H9 (cell line): ENCODE results near the gene TBC1D22A. TPM values are rescaled to one million over a fixed set of nuclear protein-coding genes. Genes with fewer than 3 reads are reported as not detected.

Experiments used
- DNase-seq: peaks from one replicate; pipeline ENCODE4 v3.0.0-alpha.2; 2017
- H2AFZ ChIP-seq: one replicate; pipeline ENCODE4 v1.6.1; 2013; ENCODE audit warnings: mild to moderate bottlenecking, low read length, control low read depth, moderate library complexity
- H2AK5ac ChIP-seq: 2 replicates; pipeline ENCODE4 v1.6.1; 2013; ENCODE audit warnings: low read length, control low read depth, mixed read lengths; ENCODE audit not compliant: insufficient read length
- H2BK120ac ChIP-seq: one replicate; pipeline ENCODE4 v1.6.1; 2013; ENCODE audit warnings: low read depth, mild to moderate bottlenecking, low read length, control low read depth, inconsistent platforms; ENCODE audit not compliant: poor library complexity, severe bottlenecking
- H2BK12ac ChIP-seq: 2 replicates; pipeline ENCODE4 v1.6.1; 2013; ENCODE audit warnings: low read length, control low read depth, mixed read lengths, low read depth; ENCODE audit not compliant: insufficient read length
- H2BK15ac ChIP-seq: 2 replicates; pipeline ENCODE4 v1.6.1; 2013; ENCODE audit warnings: low read depth, low read length, control low read depth
- H2BK20ac ChIP-seq: one replicate; pipeline ENCODE4 v1.6.1; 2013; ENCODE audit warnings: low read depth, mild to moderate bottlenecking, low read length, control low read depth, inconsistent platforms; ENCODE audit not compliant: poor library complexity, severe bottlenecking
- H2BK5ac ChIP-seq: 2 replicates; pipeline ENCODE4 v1.6.1; 2013; ENCODE audit warnings: low read length, control low read depth, mixed read lengths; ENCODE audit not compliant: insufficient read length
- H3K14ac ChIP-seq: 2 replicates; pipeline ENCODE4 v1.6.1; 2013; ENCODE audit warnings: low read length, control low read depth; ENCODE audit not compliant: insufficient read depth
- H3K18ac ChIP-seq: 2 replicates; pipeline ENCODE4 v1.6.1; 2013; ENCODE audit warnings: low read depth, mild to moderate bottlenecking, mixed read lengths, low read length, control low read depth; ENCODE audit not compliant: insufficient read length
- H3K23ac ChIP-seq: 2 replicates; pipeline ENCODE4 v1.6.1; 2013; ENCODE audit warnings: low read length, control low read depth, mixed read lengths, low read depth; ENCODE audit not compliant: insufficient read length
- H3K23me2 ChIP-seq: 2 replicates; pipeline ENCODE4 v1.6.1; 2013; ENCODE audit warnings: low read depth, mild to moderate bottlenecking, mixed read lengths, low read length, control low read depth; ENCODE audit not compliant: insufficient read length, poor library complexity, severe bottlenecking
- H3K27ac ChIP-seq: 2 replicates; pipeline ENCODE4 v1.5.1; 2013; ENCODE audit warnings: low read length, control low read depth, mixed read lengths, low read depth; ENCODE audit not compliant: insufficient read length
- H3K27me3 ChIP-seq: 2 replicates; pipeline ENCODE4 v1.6.1; 2013; ENCODE audit warnings: low read length, control low read depth, inconsistent platforms; ENCODE audit not compliant: insufficient read depth
- H3K4ac ChIP-seq: 2 replicates; pipeline ENCODE4 v1.6.1; 2013; ENCODE audit warnings: low read depth, mild to moderate bottlenecking, control low read depth, inconsistent platforms, low read length, moderate library complexity
- H3K4me1 ChIP-seq: 2 replicates; pipeline ENCODE4 v1.6.1; 2013; ENCODE audit warnings: low read length, control low read depth, inconsistent platforms; ENCODE audit not compliant: insufficient read depth
- H3K4me2 ChIP-seq: 2 replicates; pipeline ENCODE4 v1.6.1; 2013; ENCODE audit warnings: low read length, control low read depth, mixed read lengths; ENCODE audit not compliant: insufficient read length, insufficient read depth
- H3K56ac ChIP-seq: 2 replicates; pipeline ENCODE4 v1.6.1; 2013; ENCODE audit warnings: low read depth, mild to moderate bottlenecking, mixed read lengths, low read length, control low read depth; ENCODE audit not compliant: insufficient read length
- H3K79me1 ChIP-seq: 2 replicates; pipeline ENCODE4 v1.6.1; 2013; ENCODE audit warnings: low read depth, mild to moderate bottlenecking, moderate library complexity, low read length, control low read depth, inconsistent platforms; ENCODE audit not compliant: insufficient read depth, poor library complexity, severe bottlenecking
- H3K79me2 ChIP-seq: 2 replicates; pipeline ENCODE4 v1.6.1; 2013; ENCODE audit warnings: low read length, control low read depth, inconsistent platforms; ENCODE audit not compliant: insufficient read depth
- H3K9ac ChIP-seq: 2 replicates; pipeline ENCODE4 v1.6.1; 2013; ENCODE audit warnings: low read length, control low read depth, mixed read lengths; ENCODE audit not compliant: insufficient read length; ENCODE audit errors: extremely low read depth
- H3K9me3 ChIP-seq: one replicate; pipeline ENCODE4 v1.6.1; 2013; ENCODE audit warnings: low read depth, low read length, inconsistent platforms; ENCODE audit not compliant: control insufficient read depth
- H3T11ph ChIP-seq: one replicate; pipeline ENCODE4 v1.6.1; 2013; ENCODE audit warnings: mild to moderate bottlenecking, low read length, control low read depth, inconsistent platforms
- H4K20me1 ChIP-seq: one replicate; pipeline ENCODE4 v1.6.1; 2013; ENCODE audit not compliant: control insufficient read depth, insufficient read length, insufficient read depth
- H4K5ac ChIP-seq: 2 replicates; pipeline ENCODE4 v1.6.1; 2013; ENCODE audit warnings: low read depth, mild to moderate bottlenecking, mixed read lengths, low read length, control low read depth; ENCODE audit not compliant: insufficient read length
- H4K8ac ChIP-seq: replicated peaks from 2 replicates; pipeline ENCODE4 v1.6.1; 2013; ENCODE audit warnings: low read length, control low read depth, mixed read lengths, low read depth; ENCODE audit not compliant: insufficient read length
- H4K91ac ChIP-seq: 2 replicates; pipeline ENCODE4 v1.6.1; 2013; ENCODE audit warnings: low read depth, mild to moderate bottlenecking, moderate library complexity, mixed read lengths, low read length, control low read depth; ENCODE audit not compliant: insufficient read length
- H3K27ac Mint-ChIP-seq, 3 experiments: 2 replicates in 2 of 3; 3 replicates in 1 of 3; pipeline ENCODE4 v1.8.0; 2020 to 2021; ENCODE audit warnings: mixed read lengths in 3 of 3, mild to moderate bottlenecking in 1 of 3, moderate library complexity in 1 of 3
- H3K27me3 Mint-ChIP-seq: 2 replicates; pipeline ENCODE4 v1.8.0; 2021; ENCODE audit warnings: low read depth, mild to moderate bottlenecking, moderate library complexity, mixed read lengths
- H3K36me3 Mint-ChIP-seq, 3 experiments: 2 replicates in 2 of 3; 3 replicates in 1 of 3; pipeline ENCODE4 v1.8.0; 2020 to 2021; ENCODE audit warnings: low read depth in 3 of 3, mixed read lengths in 3 of 3; ENCODE audit not compliant: insufficient read depth in 1 of 3
- H3K4me1 Mint-ChIP-seq, 2 experiments: 2 replicates each; pipeline ENCODE4 v1.8.0; 2020; ENCODE audit warnings: mixed read lengths in 2 of 2
- H3K4me3 Mint-ChIP-seq, 2 experiments: 2 replicates in 1 of 2; 3 replicates in 1 of 2; pipeline ENCODE4 v1.8.0; 2020 to 2021; ENCODE audit warnings: mild to moderate bottlenecking in 2 of 2, mixed read lengths in 2 of 2, moderate library complexity in 1 of 2
- H3K9me3 Mint-ChIP-seq, 2 experiments: 2 replicates in 1 of 2; 3 replicates in 1 of 2; pipeline ENCODE4 v1.8.0; 2020; ENCODE audit warnings: mild to moderate bottlenecking in 2 of 2, mixed read lengths in 2 of 2, moderate library complexity in 1 of 2
- CTCF ChIP-seq: fragments of 200-600 bp; sonication (generic); conservative IDR thresholded peaks from 3 replicates; pipeline ENCODE4 v1.8.0; 2021; ENCODE audit warnings: antibody characterized with exemption, mild to moderate bottlenecking
- WGBS: extraction: QIAGEN DNeasy Blood & Tissue Kit; methylation state at CpG from one replicate; pipeline ENCODE4 v1.1.7; 2013; ENCODE audit warnings: missing lambda C conversion rate, low lambda C conversion rate, mixed read lengths; ENCODE audit not compliant: insufficient read length; ENCODE audit errors: extremely low coverage; 5-methylcytosine and 5-hydroxymethylcytosine counted together
- total RNA-seq: library from RNA; stranded (reverse); gene quantifications from 2 replicates; pipeline ENCODE4 v1.2.1, GENCODE V29; 2021

TBC1D22A gene
- total RNA-seq, 1 experiment from 2014 or later, result 20.8 TPM

DNA sequence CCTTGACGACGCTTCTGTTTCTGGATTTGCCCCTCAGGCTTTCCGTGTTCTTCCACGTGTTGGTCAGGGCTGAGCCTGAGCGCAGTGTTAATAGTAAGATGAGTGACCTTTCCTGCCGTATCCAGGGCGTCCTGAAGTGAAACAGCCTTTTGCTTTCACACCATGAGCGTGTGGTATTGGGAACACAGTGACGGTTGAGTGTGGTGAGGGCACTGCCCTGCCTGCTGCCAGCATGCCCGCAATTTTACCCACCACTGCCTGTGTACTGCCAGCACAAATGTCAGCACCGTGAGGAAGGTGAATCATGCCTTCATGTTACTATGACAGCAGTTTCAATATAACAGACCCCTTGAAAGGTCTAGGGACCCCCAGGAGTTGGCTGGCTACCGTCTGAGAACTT, 217.1 kb downstream of the TBC1D22A start:
- Histone ChIP-seq H3K79me1 (no peaks in the 10 kb centered on the region), H2BK12ac (no peak overlapping the region), H4K5ac (no peak overlapping the region), H2BK5ac (no peak overlapping the region), H4K91ac (no peak overlapping the region), H2BK120ac (no peak overlapping the region), H3K27ac (no peak overlapping the region), H2AFZ (no peak overlapping the region), H3K56ac (no peak overlapping the region), H3K4ac (no peak overlapping the region), H3T11ph (no peak overlapping the region), H4K20me1 (no peaks in the 10 kb centered on the region), H3K4me2 (no peak overlapping the region), H3K14ac (no peak overlapping the region), H2AK5ac (no peak overlapping the region), H3K9me3 (no peaks in the 10 kb centered on the region), H3K18ac (no peak overlapping the region), H2BK15ac (no peak overlapping the region), H4K8ac (no peak overlapping the region), H3K23ac (no peak overlapping the region), H3K9ac (no peak overlapping the region), H3K27me3 (no peaks in the 10 kb centered on the region), H3K4me1 (no peaks in the 10 kb centered on the region), H2BK20ac (no peak overlapping the region), H3K23me2 (no peaks in the 10 kb centered on the region), H3K79me2 (no peaks in the 10 kb centered on the region; the same call in 1 of the 2 replicates)
- no peak for TF ChIP-seq CTCF
- no peaks in the 10 kb centered on the region for H3K9me3 Mint-ChIP-seq
- H3K27ac Mint-ChIP-seq, result no peak overlapping the region; a peak in 2 of 7 replicates
- DNase-seq, result no peak
- peaks cover 3 to 19% (median 7%) of the 10 kb centered on the region in 3 experiments; a peak in 5 of 7 replicates for H3K36me3 Mint-ChIP-seq
- WGBS, result no CpG with 5 or more reads among the region's 12 CpGs
- no peaks in the 10 kb centered on the region for H3K27me3 Mint-ChIP-seq
- no peak overlapping the region for H3K4me3 Mint-ChIP-seq
- peaks cover 10 to 12% of the 10 kb centered on the region in 2 experiments for H3K4me1 Mint-ChIP-seq
